Mucosa of gallbladder (tissue), 1 donor: ENCODE measurements around the gene RBPMS2. TPM values are rescaled to one million over a fixed set of nuclear protein-coding genes. Genes with fewer than 3 reads are reported as not detected.

Source experiments
- DNase-seq: peaks from one replicate; pipeline ENCODE4 v3.0.0-alpha.2; 2020; ENCODE audit warnings: low spot score
- total RNA-seq: library from RNA; stranded (reverse); gene quantifications from one replicate; pipeline ENCODE4 v1.2.1, GENCODE V29; 2021
- donor health status: DM: no; HTN: no; CAD: no.

The RBPMS2 gene
- total RNA-seq, 1 donor from 2014 or later: 41.3 TPM

GRCh38 chr15:64782751-64783150 is 7.4 kb upstream of the RBPMS2 start:
- no peak for DNase-seq

- DNase-seq: no peak
These were observed 5.9 kb upstream of the RBPMS2 start for GRCh38 chr15:64781299-64781698.

- no peak for DNase-seq
These were observed 5.3 kb upstream of the RBPMS2 start for GRCh38 chr15:64780600-64781156.

- DNase-seq: no peak
These were observed 4.2 kb upstream of the RBPMS2 start for GRCh38 chr15:64779630-64780029.

GRCh38 chr15:64779024-64779423 is 3.6 kb upstream of the RBPMS2 start:
- DNase-seq: no peak

- no peak for DNase-seq
These were observed 1.0 kb upstream of the RBPMS2 start for GRCh38 chr15:64776402-64776786.

GRCh38 chr15:64774629-64775493 is 528 bp downstream of the RBPMS2 start:
- no peak for DNase-seq

- DNase-seq: no peak
These were observed 1.3 kb downstream of the RBPMS2 start for GRCh38 chr15:64774037-64774628.

GRCh38 chr15:64773606-64774005 is 1.8 kb downstream of the RBPMS2 start:
- DNase-seq: no peak

GRCh38 chr15:64772964-64773363 is 2.4 kb downstream of the RBPMS2 start:
- no peak for DNase-seq

GRCh38 chr15:64772488-64772887 is 2.9 kb downstream of the RBPMS2 start:
- no peak for DNase-seq

- DNase-seq: no peak
These were observed 4.8 kb downstream of the RBPMS2 start for GRCh38 chr15:64770626-64771025.

- DNase-seq: no peak
These were observed 8.2 kb downstream of the RBPMS2 start for GRCh38 chr15:64767203-64767602.

GRCh38 chr15:64766058-64766457 is 9.3 kb downstream of the RBPMS2 start:
- no peak for DNase-seq

- DNase-seq: no peak
These were observed 11.5 kb downstream of the RBPMS2 start for GRCh38 chr15:64763874-64764273.

GRCh38 chr15:64763462-64763861 is 11.9 kb downstream of the RBPMS2 start:
- DNase-seq: no peak

GRCh38 chr15:64763021-64763420 is 12.4 kb downstream of the RBPMS2 start:
- no peak for DNase-seq

- no peak for DNase-seq
These were observed 12.8 kb downstream of the RBPMS2 start for GRCh38 chr15:64762546-64762945.

GRCh38 chr15:64761156-64761555 is 14.2 kb downstream of the RBPMS2 start:
- DNase-seq: no peak

GRCh38 chr15:64760056-64760455 is 15.3 kb downstream of the RBPMS2 start:
- DNase-seq: no peak

GRCh38 chr15:64755427-64755940 is 19.9 kb downstream of the RBPMS2 start:
- DNase-seq: no peak

GRCh38 chr15:64754663-64755426 is 20.5 kb downstream of the RBPMS2 start:
- DNase-seq: no peak
